Large intestine (tissue), 3 donors: ENCODE measurements around the gene CIB1. TPM values are rescaled to one million over a fixed set of nuclear protein-coding genes. Genes with fewer than 3 reads are reported as not detected.
"Not testable (repeated sequence)": the region's sequence is repeated elsewhere in the genome, so short reads cannot be mapped to it uniquely, and the experiment has no call there.

Source experiments
- DNase-seq, 2 donors: peaks; one replicate each; pipeline versions ENCODE4 v3.0.0 to v3.0.0-alpha.2; 2013
- H3K27ac ChIP-seq: one replicate; pipeline ENCODE4 v1.5.1; 2013; ENCODE audit warnings: low read length
- H3K27me3 ChIP-seq: 2 replicates; pipeline ENCODE4 v1.6.1; 2013; ENCODE audit warnings: low read length; ENCODE audit not compliant: control insufficient read depth, insufficient read depth
- H3K36me3 ChIP-seq: 2 replicates; pipeline ENCODE4 v1.6.1; 2013; ENCODE audit warnings: low read length; ENCODE audit not compliant: control insufficient read depth, insufficient read depth
- H3K4me1 ChIP-seq: one replicate; pipeline ENCODE4 v1.6.1; 2013; ENCODE audit warnings: low read length; ENCODE audit not compliant: control insufficient read depth, insufficient read depth
- H3K4me3 ChIP-seq: one replicate; pipeline ENCODE4 v1.5.1; 2013; ENCODE audit warnings: low read length
- H3K9me3 ChIP-seq: one replicate; pipeline ENCODE4 v1.6.1; 2013; ENCODE audit warnings: mild to moderate bottlenecking, low read depth, low read length, moderate library complexity; ENCODE audit not compliant: control insufficient read depth
- WGBS: methylation state at CpG from one replicate; pipeline ENCODE4 v1.1.5; 2013; ENCODE audit warnings: low lambda C conversion rate; ENCODE audit not compliant: insufficient coverage; 5-methylcytosine and 5-hydroxymethylcytosine counted together
- polyA plus RNA-seq: library from polyadenylated mRNA; unstranded; fragments of 120-200 nt; gene quantifications from one replicate; pipeline ENCODE4 v1.2.1, GENCODE V29; 2013

Gene CIB1
- polyA plus RNA-seq, 1 donor = 87.1 TPM

- H3K27ac ChIP-seq = peak within 1 kb of the TSS; percentile 86
Observed at GRCh38 chr15:90265271-90266060, 31.7 kb upstream of the CIB1 start, which contains the start of gene NGRN. TSS of gene NGRN (plus strand) at chr15:90265672. CDS start at chr15:90265713, 41 bp downstream.

GRCh38 chr15:90264671-90265070, 30.9 kb upstream of the CIB1 start:
- peak overlapping the region; percentile 72 for H3K4me3 ChIP-seq
- DNase-seq = peak; percentile 66 to 85
- no peaks in the 10 kb centered on the region for H3K27me3 ChIP-seq
- peak overlapping the region; percentile 86 for H3K27ac ChIP-seq
- WGBS = no CpG with 5 or more reads among the region's 4 CpGs
- H3K36me3 ChIP-seq = peaks cover 6% of the 10 kb centered on the region
- H3K9me3 ChIP-seq = no peaks in the 10 kb centered on the region
- peaks cover 27% of the 10 kb centered on the region for H3K4me1 ChIP-seq

More at GRCh38 chr15:90265271-90266060, 31.7 kb upstream of the CIB1 start, which contains the start of gene NGRN:
- no peaks in the 10 kb centered on the region for H3K27me3 ChIP-seq
- no CpG with 5 or more reads among the region's 59 CpGs for WGBS
- peaks cover 13% of the 10 kb centered on the region for H3K36me3 ChIP-seq
- H3K9me3 ChIP-seq = no peaks in the 10 kb centered on the region
- H3K4me1 ChIP-seq = peaks cover 27% of the 10 kb centered on the region
- H3K4me3 ChIP-seq = peak within 1 kb of the TSS; percentile 72
- DNase-seq = peak; percentile 89 to 97

DNA sequence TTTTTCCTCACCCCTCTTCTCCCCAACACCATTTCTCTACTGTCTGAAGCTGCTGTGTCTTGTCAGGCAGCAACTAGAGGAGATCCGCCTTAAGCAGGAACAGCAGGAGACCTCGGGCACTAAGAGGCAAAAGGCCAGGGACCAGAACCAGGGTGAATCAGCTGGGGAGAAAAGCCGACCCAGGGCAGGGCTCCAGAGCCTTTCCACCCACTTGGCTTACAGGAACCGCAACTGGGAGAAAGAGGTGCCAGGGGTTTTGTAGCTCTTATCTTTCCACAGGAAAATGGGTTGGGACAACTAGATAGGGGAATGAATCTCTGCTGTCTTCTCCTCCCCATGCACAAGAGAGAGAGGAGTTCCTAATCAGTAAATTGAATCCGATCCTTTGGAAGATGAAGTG, 28.7 kb upstream of the CIB1 start:
- Histone ChIP-seq H3K4me3 (no peak overlapping the region), H3K4me1 (peaks cover 21% of the 10 kb centered on the region), H3K9me3 (no peaks in the 10 kb centered on the region), H3K27me3 (no peaks in the 10 kb centered on the region), H3K36me3 (no peaks in the 10 kb centered on the region), H3K27ac (no peak overlapping the region)
- no peak for DNase-seq
- no CpG with 5 or more reads among the region's 5 CpGs for whole genome bisulfite sequencing

DNA sequence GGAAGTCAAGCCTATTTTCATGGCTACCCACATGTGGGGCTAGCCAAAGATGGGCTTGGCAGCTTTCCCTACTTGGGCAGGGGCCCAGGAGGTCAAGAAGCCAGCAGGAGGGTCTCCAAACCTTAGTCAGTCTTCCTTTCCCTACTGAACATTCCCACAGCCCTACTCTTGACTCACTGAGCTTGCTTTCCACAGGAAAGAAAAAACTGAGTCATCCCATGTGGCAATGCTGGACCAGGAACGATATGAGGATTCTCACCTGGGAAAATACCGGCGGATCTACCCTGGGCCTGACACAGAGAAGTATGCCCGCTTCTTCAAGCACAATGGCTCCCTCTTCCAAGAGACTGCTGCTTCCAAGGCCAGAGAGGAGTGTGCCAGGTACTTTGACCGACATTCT, 28.1 kb upstream of the CIB1 start:
- WGBS = no CpG with 5 or more reads among the region's 5 CpGs
- DNase-seq = peak in 1 of 2 donors; percentile 28
- Histone ChIP-seq H3K36me3 (no peaks in the 10 kb centered on the region), H3K4me3 (no peak overlapping the region), H3K27ac (no peak overlapping the region), H3K27me3 (no peaks in the 10 kb centered on the region), H3K9me3 (no peaks in the 10 kb centered on the region), H3K4me1 (peaks cover 15% of the 10 kb centered on the region)

DNA sequence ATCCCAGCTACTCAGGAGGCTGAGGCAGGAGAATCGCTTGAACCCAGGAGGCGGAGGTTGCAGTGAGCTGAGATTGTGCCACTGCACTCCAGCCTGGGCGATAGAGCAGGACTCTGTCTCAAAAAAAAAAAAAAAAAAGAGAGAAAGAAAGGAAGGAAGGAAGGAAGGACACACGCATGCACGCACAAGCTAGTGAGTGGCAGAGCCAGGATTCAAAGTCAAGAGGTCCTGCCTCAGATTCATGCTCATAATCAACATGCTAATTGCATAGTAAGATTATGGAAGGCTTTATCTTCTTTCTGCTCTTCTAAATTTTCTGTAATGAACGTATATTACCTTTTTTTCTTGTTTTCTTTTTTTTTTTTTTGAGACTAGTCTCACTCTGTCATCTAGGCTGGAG, 27.0 kb upstream of the CIB1 start:
- H3K4me1 ChIP-seq = peaks cover 13% of the 10 kb centered on the region
- not testable (repeated sequence) for H3K27ac ChIP-seq, DNase-seq, H3K36me3 ChIP-seq, H3K4me3 ChIP-seq, H3K27me3 ChIP-seq, H3K9me3 ChIP-seq
- 100% methylated on average over 1 of the region's 6 CpGs for WGBS

DNA sequence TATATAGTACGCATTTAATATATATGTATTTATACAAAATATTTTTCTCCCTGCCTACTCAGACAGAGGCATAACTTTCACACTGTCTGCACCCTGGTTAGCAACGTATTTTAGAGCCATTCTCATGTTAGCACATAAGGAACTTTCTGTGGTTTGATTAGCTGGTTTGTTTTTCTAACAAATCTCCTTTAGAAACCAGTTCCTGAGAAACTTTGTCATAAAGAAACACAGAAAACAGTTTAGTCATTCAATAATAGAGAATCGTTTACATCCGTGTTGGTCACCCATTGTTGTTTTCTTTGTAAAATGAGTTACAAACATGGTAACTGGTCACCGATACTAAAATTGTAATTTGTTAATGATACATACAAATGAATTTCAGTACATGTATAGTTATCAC, 25.8 kb upstream of the CIB1 start:
- H3K9me3 ChIP-seq = no peaks in the 10 kb centered on the region
- H3K4me1 ChIP-seq = peaks cover 8% of the 10 kb centered on the region
- no peaks in the 10 kb centered on the region for H3K27me3 ChIP-seq
- H3K27ac ChIP-seq = no peak overlapping the region
- no peaks in the 10 kb centered on the region for H3K36me3 ChIP-seq
- DNase-seq = no peak
- 63% methylated on average over 2 of the region's 5 CpGs for WGBS
- no peak overlapping the region for H3K4me3 ChIP-seq

GRCh38 chr15:90257776-90258175, 24.0 kb upstream of the CIB1 start:
- H3K27me3 ChIP-seq = no peaks in the 10 kb centered on the region
- DNase-seq = no peak
- H3K4me1 ChIP-seq = no peaks in the 10 kb centered on the region
- no peaks in the 10 kb centered on the region for H3K9me3 ChIP-seq
- no peak overlapping the region for H3K4me3 ChIP-seq
- H3K36me3 ChIP-seq = no peaks in the 10 kb centered on the region
- no peak overlapping the region for H3K27ac ChIP-seq
- no CpG with 5 or more reads among the region's 7 CpGs for WGBS

DNA sequence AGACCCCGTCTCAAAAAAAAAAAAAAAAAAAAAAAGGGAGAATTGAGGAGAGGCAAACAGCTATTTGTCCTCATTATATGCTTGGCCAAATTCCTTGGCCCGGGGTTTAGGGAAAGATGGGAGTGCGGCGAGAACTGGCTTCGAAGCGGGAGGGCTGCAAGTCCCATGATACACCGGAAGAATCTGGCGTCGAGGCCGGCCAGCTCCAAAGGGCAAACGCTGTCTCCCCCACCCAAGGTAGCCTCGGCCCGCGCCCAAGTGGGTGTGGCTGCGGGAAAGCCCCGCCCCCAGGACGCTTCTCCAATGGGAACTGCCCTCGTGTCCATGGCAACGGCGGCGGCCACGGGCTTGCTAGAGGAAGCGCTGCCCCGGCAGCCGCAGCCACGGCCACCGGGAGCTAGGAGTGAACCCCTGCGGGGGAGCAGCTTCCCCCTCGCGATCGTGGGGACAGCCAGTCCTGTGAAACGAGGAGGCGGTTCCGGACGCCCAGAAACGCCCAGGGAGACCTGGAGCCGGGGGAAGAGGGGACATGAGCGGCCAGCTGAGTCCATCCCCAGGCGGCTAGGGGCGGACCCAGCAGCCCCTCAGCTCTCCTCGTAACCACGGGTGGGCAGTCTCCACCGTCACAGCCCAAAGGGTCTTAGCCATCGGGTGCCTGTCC, 15.6 kb upstream of the CIB1 start, which contains the start of gene TTLL13:
Gene TTLL13, plus strand, starts transcription at position 354 of the 661 bp plus-strand sequence. CDS start 1,075 bp downstream, outside the sequence.
- H3K9me3 ChIP-seq = no peaks in the 10 kb centered on the region
- peaks cover 3% of the 10 kb centered on the region for H3K4me1 ChIP-seq
- peak within 1 kb of the TSS; percentile 48 for H3K27ac ChIP-seq
- DNase-seq = peak; percentile 93 to 94
- no CpG with 5 or more reads among the region's 44 CpGs for WGBS
- H3K36me3 ChIP-seq = no peaks in the 10 kb centered on the region
- peak within 1 kb of the TSS; percentile 82 for H3K4me3 ChIP-seq
- no peaks in the 10 kb centered on the region for H3K27me3 ChIP-seq

GRCh38 chr15:90248789-90249202, 15.1 kb upstream of the CIB1 start:
- no CpG with 5 or more reads among the region's 6 CpGs for WGBS
- peaks cover 3% of the 10 kb centered on the region for H3K4me1 ChIP-seq
- no peaks in the 10 kb centered on the region for H3K36me3 ChIP-seq
- no peak for DNase-seq
- H3K27me3 ChIP-seq = no peaks in the 10 kb centered on the region
- no peak overlapping the region for H3K27ac ChIP-seq
- peak overlapping the region; percentile 82 for H3K4me3 ChIP-seq
- no peaks in the 10 kb centered on the region for H3K9me3 ChIP-seq

DNA sequence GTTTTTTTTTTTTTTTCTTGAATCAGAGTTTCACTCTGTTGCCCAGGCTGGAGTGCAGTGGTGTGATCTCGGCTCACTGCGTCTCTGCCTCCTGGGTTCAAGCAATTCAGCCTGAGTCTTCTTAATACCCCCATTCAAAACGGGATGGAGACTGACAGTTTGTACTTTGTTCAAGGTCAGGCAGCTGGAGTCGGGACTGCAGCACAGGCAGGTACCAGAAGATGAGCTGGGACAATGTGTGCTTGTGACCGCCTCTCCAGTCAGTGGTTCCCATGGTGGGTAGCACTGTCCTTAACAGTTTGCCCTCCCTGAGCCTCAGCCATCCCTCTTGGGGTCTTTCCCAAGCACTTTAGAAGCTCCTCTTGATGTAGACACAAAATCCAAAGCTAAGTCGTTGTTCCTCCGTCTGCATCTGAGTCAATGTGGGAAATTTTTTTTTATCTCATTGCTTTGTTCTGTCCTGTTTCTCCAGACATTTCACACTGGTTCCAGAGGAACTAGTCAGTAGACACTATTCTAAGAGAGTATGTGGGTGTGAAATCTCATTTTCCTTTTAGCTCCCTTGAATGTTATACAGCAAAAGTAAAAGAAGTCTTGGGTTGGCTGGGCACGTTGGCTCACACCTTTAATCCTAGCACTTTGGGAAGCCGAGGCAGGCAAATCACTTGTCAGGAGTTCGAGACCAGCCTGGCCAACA, 10.3 kb upstream of the CIB1 start:
- 80% methylated on average over 1 of the region's 10 CpGs for WGBS
- no peaks in the 10 kb centered on the region for H3K9me3 ChIP-seq
- peaks cover 3% of the 10 kb centered on the region for H3K4me1 ChIP-seq
- H3K27me3 ChIP-seq = no peaks in the 10 kb centered on the region
- H3K27ac ChIP-seq = no peak overlapping the region
- peaks cover 18% of the 10 kb centered on the region for H3K36me3 ChIP-seq
- DNase-seq = no peak
- no peak overlapping the region for H3K4me3 ChIP-seq
